Prostate gland (tissue), 2 donors: Measurements from ENCODE around the gene ADPRS. TPM values are rescaled to one million over a fixed set of nuclear protein-coding genes. Genes with fewer than 3 reads are reported as not detected.

Source experiments
- DNase-seq: peaks from one replicate; pipeline ENCODE4 v3.0.0-alpha.2; 2019; ENCODE audit warnings: low spot score
- H3K27ac ChIP-seq, 2 donors: fragments of 200-600 bp; sonication (generic); 2 replicates each; pipeline ENCODE4 v1.5.1; 2017 to 2019
- H3K27me3 ChIP-seq: fragments of 200-600 bp; sonication (generic); replicated peaks from 2 replicates; pipeline ENCODE4 v1.5.1; 2019; ENCODE audit not compliant: insufficient read depth
- H3K36me3 ChIP-seq, 2 donors: fragments of 200-600 bp; sonication (generic); 1 replicate in 1 of 2; 2 replicates in 1 of 2; pipeline versions ENCODE4 v1.5.1 to v1.8.1; 2017 to 2019
- H3K4me1 ChIP-seq: fragments of 200-600 bp; sonication (generic); replicated peaks from 2 replicates; pipeline ENCODE4 v1.5.1; 2019
- H3K4me3 ChIP-seq, 2 donors: fragments of 200-600 bp; sonication (generic); 2 replicates each; pipeline ENCODE4 v1.5.1; 2017 to 2019
- H3K9me3 ChIP-seq: fragments of 200-600 bp; sonication (generic); 2 replicates; pipeline ENCODE4 v1.5.1; 2017
- CTCF ChIP-seq, 4 experiments: fragments of 200-600 bp in 2 of 4; fragments of 450-650 bp in 2 of 4; sonication (generic) in 2 of 4; IDR thresholded peaks; 1 replicate in 3 of 4; 2 replicates in 1 of 4; pipeline ENCODE4 v1.5.1; 2016 to 2019; ENCODE audit warnings: antibody characterized with exemption in 4 of 4, mild to moderate bottlenecking in 2 of 4, moderate library complexity in 2 of 4
- POLR2A ChIP-seq: fragments of 450-650 bp; IDR thresholded peaks from one replicate; pipeline ENCODE4 v1.6.1; 2016; ENCODE audit warnings: antibody characterized with exemption, mild to moderate bottlenecking
- POLR2AphosphoS5 ChIP-seq: sonication (generic); formaldehyde crosslinking; IDR thresholded peaks from one replicate; pipeline ENCODE4 v1.6.1; 2017; ENCODE audit warnings: antibody characterized with exemption
- WGBS: methylation state at CpG from one replicate; pipeline ENCODE4 v1.1.5; 2018; 5-methylcytosine and 5-hydroxymethylcytosine counted together
- intact Hi-C: fragments of 100-400 bp; cut with DNase I; formaldehyde crosslinking; loops from one replicate; pipeline ENCODE4 v1.14.2; 2022
- total RNA-seq, 2 donors: library from RNA; depleted of rRNA; stranded (reverse); fragments of >200 nt; gene quantifications; one replicate each; pipeline ENCODE4 v1.1.0, GENCODE V29; 2016

The ADPRS gene
- total RNA-seq, 2 donors from 2014 or later, result 50.7 to 70.0 TPM

GRCh38 chr1:36087233-36088123, 1.2 kb upstream of the ADPRS start:
- H3K36me3 ChIP-seq, result peaks cover under 1 to 6% of the 10 kb centered on the region in 2 donors
- H3K4me1 ChIP-seq, result peaks cover 13% of the 10 kb centered on the region
- intact Hi-C loops, result loop anchor here (2.0 to 5.0 kb wide), 2 partner anchors 157 to 205 kb away; partner anchors contain the start of genes AGO1 and AGO3
- H3K9me3 ChIP-seq, result no peaks in the 10 kb centered on the region
- no peak overlapping the region for H3K27ac ChIP-seq
- 90% methylated on average over 29 of the region's 31 CpGs for WGBS
- H3K27me3 ChIP-seq, result no peaks in the 10 kb centered on the region
- TF ChIP-seq CTCF (IDR thresholded peaks at IDR 0.05), result no peak
- no peak for TF ChIP-seq POLR2AphosphoS5
- TF ChIP-seq POLR2A, result no peak
- no peak overlapping the region for H3K4me3 ChIP-seq
- DNase-seq, result no peak

- H3K9me3 ChIP-seq, result no peaks in the 10 kb centered on the region
- H3K4me1 ChIP-seq, result peaks cover 13% of the 10 kb centered on the region
- peak overlapping the region; percentile 57 to 89 for H3K4me3 ChIP-seq
- peak overlapping the region; percentile 72 to 90 for H3K27ac ChIP-seq
- no peak for DNase-seq
- TF ChIP-seq CTCF (IDR thresholded peaks at IDR 0.05) (no peak), POLR2A (no peak), POLR2AphosphoS5 (no peak)
- no peaks in the 10 kb centered on the region for H3K27me3 ChIP-seq
- 20% methylated on average over 6 of the region's 8 CpGs for WGBS
- H3K36me3 ChIP-seq, result peaks cover 2 to 8% of the 10 kb centered on the region in 2 donors
- intact Hi-C loops, result loop anchor here (2.0 to 5.0 kb wide), 2 partner anchors 157 to 206 kb away; partner anchors contain the start of genes AGO1 and AGO3
These were observed 471 bp upstream of the ADPRS start for GRCh38 chr1:36088265-36088576.

GRCh38 chr1:36089393-36090121, 865 bp downstream of the ADPRS start:
- peaks cover 8% of the 10 kb centered on the region for H3K4me1 ChIP-seq
- no peak for TF ChIP-seq CTCF (IDR thresholded peaks at IDR 0.05)
- no peak for TF ChIP-seq POLR2A
- no peak for TF ChIP-seq POLR2AphosphoS5
- DNase-seq, result no peak
- H3K27me3 ChIP-seq, result no peaks in the 10 kb centered on the region
- peaks cover 2 to 19% of the 10 kb centered on the region in 2 donors for H3K36me3 ChIP-seq
- intact Hi-C loops, result loop anchor here (2.0 to 5.0 kb wide), 2 partner anchors 159 to 207 kb away; partner anchors contain the start of genes AGO1 and AGO3
- 6% methylated on average over 32 of the region's 32 CpGs for WGBS
- no peaks in the 10 kb centered on the region for H3K9me3 ChIP-seq
- H3K4me3 ChIP-seq, result peak overlapping the region; percentile 57 to 89
- peak overlapping the region; percentile 72 to 90 for H3K27ac ChIP-seq

- H3K9me3 ChIP-seq, result no peaks in the 10 kb centered on the region
- no peak overlapping the region for H3K27ac ChIP-seq
- peaks cover 4 to 22% of the 10 kb centered on the region in 2 donors for H3K36me3 ChIP-seq
- 88% methylated on average over 4 of the region's 4 CpGs for WGBS
- H3K4me3 ChIP-seq, result no peak overlapping the region
- intact Hi-C loops, result no loop called here
- no peaks in the 10 kb centered on the region for H3K27me3 ChIP-seq
- TF ChIP-seq CTCF (IDR thresholded peaks at IDR 0.05), result no peak
- no peak for DNase-seq
- peaks cover 8% of the 10 kb centered on the region for H3K4me1 ChIP-seq
These were observed 2.4 kb downstream of the ADPRS start for GRCh38 chr1:36091141-36091540.
